A549 (cell line): ENCODE measurements around the gene MSMO1. TPM values are rescaled to one million over a fixed set of nuclear protein-coding genes. Genes with fewer than 3 reads are reported as not detected.
"Not testable (repeated sequence)": the region's sequence is repeated elsewhere in the genome, so short reads cannot be mapped to it uniquely, and the experiment has no call there.

Experiments used
- ATAC-seq, 2 experiments: fragments of 200-7000 bp in 1 of 2; fragments of >200 bp in 1 of 2; cut with Nextera tagmentation in 1 of 2; cut with Tn5 transposase in 1 of 2; 3 replicates each; pipeline versions ENCODE4 v1.8.0 to v1.9.1; 2018 to 2020; ENCODE audit warnings: mild to moderate bottlenecking in 1 of 2, moderate library complexity in 1 of 2
- CTCF ChIA-PET: fragments of 300-600 bp; sonication (Branson Sonifier 250); formaldehyde crosslinking; extraction: SDS; loops from one replicate; lab custom pipeline; 2021; ENCODE audit warnings: antibody characterized with exemption, inconsistent platforms; lab: Yijun Ruan, JAX
- POLR2A ChIA-PET: fragments of 350-600 bp; formaldehyde crosslinking; extraction: SDS; loops from one replicate; lab custom pipeline; 2021; ENCODE audit warnings: antibody characterized with exemption, inconsistent platforms; lab: Yijun Ruan, JAX
- DNase-seq, 2 experiments: peaks; one replicate each; pipeline versions ENCODE4 v3.0.0 to v3.0.0-alpha.2; 2011 to 2016; ENCODE audit warnings: low read depth in 1 of 2, low spot score in 1 of 2
- FAIRE-seq: peaks from 2 replicates; lab custom pipeline; 2011; peaks lifted over from hg19 to GRCh38; lab: Jason Lieb, UNC
- H3K27ac ChIP-seq, 2 experiments: fragments of >200 bp; sonication (Bioruptor Twin); formaldehyde crosslinking; 3 replicates each; pipeline ENCODE4 v1.5.1; 2016 to 2017
- H3K4me1 ChIP-seq: fragments of >200 bp; sonication (Bioruptor Twin); formaldehyde crosslinking; 3 replicates; pipeline ENCODE4 v1.6.1; 2016
- H3K4me2 ChIP-seq: fragments of >200 bp; sonication (Bioruptor Twin); formaldehyde crosslinking; 3 replicates; pipeline ENCODE4 v1.6.1; 2016
- H3K4me3 ChIP-seq: fragments of >200 bp; sonication (Bioruptor Twin); formaldehyde crosslinking; 3 replicates; pipeline ENCODE4 v1.5.1; 2016
- H3K9me3 ChIP-seq: fragments of >200 bp; sonication (Bioruptor Twin); formaldehyde crosslinking; 3 replicates; pipeline ENCODE4 v1.6.1; 2016
- CBX2 ChIP-seq: fragments of 200-600 bp; sonication (generic); IDR thresholded peaks from 2 replicates; pipeline ENCODE4 v1.6.1; 2016; ENCODE audit warnings: low read depth, mild to moderate bottlenecking, borderline replicate concordance
- CHD4 ChIP-seq: fragments of 200-600 bp; sonication (generic); IDR thresholded peaks from 2 replicates; pipeline ENCODE4 v1.6.1; 2016; ENCODE audit warnings: antibody characterized with exemption, mild to moderate bottlenecking, borderline replicate concordance
- CTCF ChIP-seq: fragments of >200 bp; sonication (Bioruptor Twin); formaldehyde crosslinking; IDR thresholded peaks from 3 replicates; pipeline ENCODE4 v1.5.1; 2016
- ELK1 ChIP-seq: fragments of 150-350 bp; IDR thresholded peaks from 2 replicates; pipeline ENCODE4 v1.6.1; 2014; ENCODE audit warnings: low read depth, mild to moderate bottlenecking, low read length
- ESRRA ChIP-seq: fragments of 150-350 bp; IDR thresholded peaks from 2 replicates; pipeline ENCODE4 v1.6.1; 2014; ENCODE audit warnings: mild to moderate bottlenecking, low read length, borderline replicate concordance
- GATA3 ChIP-seq: IDR thresholded peaks from 2 replicates; pipeline ENCODE4 v1.6.1; 2012; ENCODE audit warnings: borderline replicate concordance
- HOXA7 ChIP-seq: fragments of 250-450 bp; sonication (Bioruptor Pico); IDR thresholded peaks from 2 replicates; pipeline ENCODE4 v1.5.0; 2020; ENCODE audit warnings: mild to moderate bottlenecking, moderate library complexity
- HOXB13 ChIP-seq: fragments of 250-450 bp; sonication (Bioruptor Pico); IDR thresholded peaks from 2 replicates; pipeline ENCODE4 v1.5.0; 2020; ENCODE audit warnings: low read depth, mild to moderate bottlenecking, moderate library complexity
- JUNB ChIP-seq: fragments of >200 bp; sonication (Bioruptor Twin); formaldehyde crosslinking; IDR thresholded peaks from 2 replicates; pipeline ENCODE4 v1.6.1; 2016
- NPAS2 ChIP-seq: fragments of 250-450 bp; sonication (Bioruptor Pico); IDR thresholded peaks from 2 replicates; pipeline ENCODE4 v1.8.0; 2022; ENCODE audit warnings: mild to moderate bottlenecking, moderate library complexity, borderline replicate concordance
- POLR2A ChIP-seq: IDR thresholded peaks from 2 replicates; pipeline ENCODE4 v1.6.1; 2012; ENCODE audit warnings: mild to moderate bottlenecking, low read length
- RAD21 ChIP-seq, 2 experiments: fragments of >200 bp in 1 of 2; sonication (Bioruptor Twin) in 1 of 2; formaldehyde crosslinking in 1 of 2; IDR thresholded peaks in 1 of 2; conservative IDR thresholded peaks in 1 of 2; 2 replicates in 1 of 2; 3 replicates in 1 of 2; pipeline ENCODE4 v1.6.1; 2012 to 2018; ENCODE audit warnings: inconsistent platforms in 1 of 2
- RNF2 ChIP-seq: fragments of 200-600 bp; sonication (generic); IDR thresholded peaks from 2 replicates; pipeline ENCODE4 v1.6.1; 2016; ENCODE audit warnings: low read depth, mild to moderate bottlenecking, antibody characterized with exemption, moderate library complexity, borderline replicate concordance
- SMC3 ChIP-seq: fragments of >200 bp; sonication (Bioruptor Twin); formaldehyde crosslinking; IDR thresholded peaks from 3 replicates; pipeline ENCODE4 v1.6.1; 2018; ENCODE audit warnings: inconsistent platforms
- TFCP2L1 ChIP-seq: fragments of 250-450 bp; sonication (Bioruptor Pico); IDR thresholded peaks from 2 replicates; pipeline ENCODE4 v1.5.0; 2021; ENCODE audit warnings: mild to moderate bottlenecking
- TP53 ChIP-seq: fragments of 250-450 bp; sonication (Bioruptor Pico); IDR thresholded peaks from 2 replicates; pipeline ENCODE4 v1.5.0; 2021; ENCODE audit warnings: mild to moderate bottlenecking, moderate library complexity
- USF2 ChIP-seq: fragments of 450-650 bp; IDR thresholded peaks from 2 replicates; pipeline ENCODE4 v1.6.1; 2014; ENCODE audit warnings: antibody characterized with exemption
- WGBS: methylation state at CpG from one replicate; pipeline ENCODE4 v1.1.6; 2017; ENCODE audit errors: missing lambda C conversion rate; 5-methylcytosine and 5-hydroxymethylcytosine counted together
- polyA plus RNA-seq, 4 experiments: library from polyadenylated mRNA; depleted of rRNA in 3 of 4; stranded (reverse); fragments of >200 nt; fragmentation: RNase III in 1 of 4; extraction: RNeasy Plus Mini Kit Qiagen cat#74134 plus additional on column Dnase treatment in 1 of 4; gene quantifications; 2 replicates in 3 of 4; 3 replicates in 1 of 4; pipeline ENCODE4 v1.2.3, GENCODE V29; 2011 to 2017

The MSMO1 gene
- polyA plus RNA-seq, 2 of the 4 experiments (the other 2 are of a cell fraction) = 32.3 to 37.2 TPM

GRCh38 chr4:165335163-165335703, 7.8 kb downstream of the MSMO1 start:
- TF ChIP-seq CTCF (no peak), TFCP2L1 (CRISPR knock-in tag) (no peak), CBX2 (no peak), ELK1 (no peak), USF2 (no peak), NPAS2 (CRISPR knock-in tag) (no peak), RNF2 (no peak)
- ChIA-PET CTCF (interaction anchor here (1.3 kb wide), 1 partner anchor 204 kb away, joined by 3 read pairs; no protein-coding TSS in a partner anchor), POLR2A (no interaction called here)
- DNase-seq (no peak), ATAC-seq (no peak), FAIRE-seq (no peak)
- WGBS = 89% methylated on average over 3 of the region's 3 CpGs
- Histone ChIP-seq H3K4me3 (no peak overlapping the region), H3K4me1 (no peaks in the 10 kb centered on the region), H3K9me3 (no peaks in the 10 kb centered on the region), H3K27ac (no peak overlapping the region), H3K4me2 (no peak overlapping the region)

GRCh38 chr4:165336743-165337142, 9.3 kb downstream of the MSMO1 start:
- ATAC-seq (no peak), DNase-seq (no peak), FAIRE-seq (no peak)
- TF ChIP-seq HOXB13 = no peak
- no peak for TF ChIP-seq HOXA7
- TF ChIP-seq GATA3 = no peak
- TF ChIP-seq ESRRA = no peak
- POLR2A ChIA-PET = no interaction called here
- Histone ChIP-seq H3K9me3 (no peaks in the 10 kb centered on the region), H3K4me1 (no peaks in the 10 kb centered on the region), H3K4me3 (no peak overlapping the region), H3K27ac (no peak overlapping the region), H3K4me2 (no peak overlapping the region)
- CTCF ChIA-PET = interaction anchor here (0.7 kb wide), 1 partner anchor 19 kb away, joined by 3 read pairs; no protein-coding TSS in a partner anchor
- 90% methylated on average over 6 of the region's 6 CpGs for whole genome bisulfite sequencing

GRCh38 chr4:165342340-165342739, 14.9 kb downstream of the MSMO1 start:
- 100% methylated on average over 4 of the region's 5 CpGs for WGBS
- H3K4me3 ChIP-seq, H3K4me2 ChIP-seq, ATAC-seq, H3K4me1 ChIP-seq, FAIRE-seq, H3K9me3 ChIP-seq, DNase-seq, H3K27ac ChIP-seq: not testable (repeated sequence)
- ChIA-PET CTCF (interaction anchor here (0.6 to 10.6 kb wide), 5 partner anchors 13 to 211 kb away, joined by 3 to 84 read pairs (median 3); no protein-coding TSS in a partner anchor), POLR2A (interaction anchor here (0.9 kb wide), 1 partner anchor 10 kb away, joined by 7 read pairs; no protein-coding TSS in a partner anchor)

GRCh38 chr4:165343353-165344191, 16.1 kb downstream of the MSMO1 start:
- no peak overlapping the region for H3K4me3 ChIP-seq
- H3K9me3 ChIP-seq = no peaks in the 10 kb centered on the region
- 79% methylated on average over 13 of the region's 13 CpGs for whole genome bisulfite sequencing
- H3K4me1 ChIP-seq = no peaks in the 10 kb centered on the region
- POLR2A ChIA-PET = no interaction called here
- CTCF ChIA-PET = interaction anchor here (0.8 to 10.6 kb wide), 8 partner anchors 9 to 231 kb away, joined by 3 to 84 read pairs (median 4); partner anchors contain the start of gene TMEM192
- H3K4me2 ChIP-seq = no peak overlapping the region
- TF ChIP-seq TP53 (CRISPR knock-in tag) = no peak
- no peak for TF ChIP-seq POLR2A
- no peak for TF ChIP-seq CHD4
- TF ChIP-seq RAD21 (conservative IDR thresholded peaks at IDR 0.05 in 1 of 2, IDR thresholded peaks at IDR 0.05 in 1 of 2) = peak; percentile 53 to 55; a peak in 4 of 5 replicates
- no peak for TF ChIP-seq HOXB13
- peak; percentile 53 for TF ChIP-seq SMC3
- no peak for TF ChIP-seq JUNB
- TF ChIP-seq CTCF = peak; percentile 39
- ATAC-seq (0 out of 6 replicates have a peak, but pooled peaks of 1 of the 2 experiments have one; percentile 38), DNase-seq (peak in 1 of 2 experiments; percentile 24), FAIRE-seq (no peak)
- H3K27ac ChIP-seq = no peak overlapping the region
